GM21390 (cell line): ENCODE results near the gene SLC35F4.
A peak's percentile ranks its signal among the peaks of the same experiment; 100 is the strongest.

Experiments used
- ATAC-seq: cut with Tn5 transposase; IDR thresholded peaks from one replicate; pipeline ENCODE4 v1.9.1; 2021; ENCODE audit not compliant: unreplicated experiment

SLC35F4 gene

DNA sequence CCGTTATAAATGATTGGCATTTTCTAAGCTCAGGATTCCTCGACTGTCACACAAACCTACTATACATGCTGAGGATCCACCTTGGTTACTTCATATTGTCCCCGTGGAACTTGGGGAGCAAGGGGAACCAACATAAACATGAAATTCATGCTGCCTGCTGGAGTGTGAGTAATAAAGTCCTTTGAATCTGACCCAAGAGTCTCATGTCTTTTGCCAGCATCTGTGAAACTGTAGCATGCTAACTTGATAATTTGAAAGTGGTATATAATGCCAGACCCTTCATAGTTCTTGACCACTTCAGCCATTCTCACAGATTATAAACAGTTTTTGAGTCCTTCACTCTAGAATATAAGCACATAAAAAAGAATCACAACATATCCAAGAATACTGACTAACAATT, 17.1 kb downstream of the SLC35F4 start:
- no peak for ATAC-seq

DNA sequence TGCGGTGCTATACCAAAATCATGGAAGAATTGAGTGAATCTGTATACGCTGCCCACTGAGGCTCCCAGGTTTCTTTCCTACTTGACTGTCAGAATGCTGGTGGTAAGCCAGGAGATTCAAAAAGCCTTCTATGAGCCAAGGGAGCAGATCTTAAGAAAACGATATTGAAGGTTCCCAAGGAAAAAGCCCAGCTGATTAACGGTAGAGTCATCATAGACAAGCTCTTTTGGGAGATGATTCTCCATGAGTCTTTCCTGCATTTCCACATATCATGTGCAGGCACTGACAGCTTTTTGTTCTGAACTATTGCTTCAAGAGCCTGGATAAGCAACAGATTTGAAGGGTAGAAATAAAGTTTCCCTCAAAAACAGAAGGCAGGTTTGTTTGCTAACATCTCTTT, 17.5 kb downstream of the SLC35F4 start:
- ATAC-seq, result no peak

DNA sequence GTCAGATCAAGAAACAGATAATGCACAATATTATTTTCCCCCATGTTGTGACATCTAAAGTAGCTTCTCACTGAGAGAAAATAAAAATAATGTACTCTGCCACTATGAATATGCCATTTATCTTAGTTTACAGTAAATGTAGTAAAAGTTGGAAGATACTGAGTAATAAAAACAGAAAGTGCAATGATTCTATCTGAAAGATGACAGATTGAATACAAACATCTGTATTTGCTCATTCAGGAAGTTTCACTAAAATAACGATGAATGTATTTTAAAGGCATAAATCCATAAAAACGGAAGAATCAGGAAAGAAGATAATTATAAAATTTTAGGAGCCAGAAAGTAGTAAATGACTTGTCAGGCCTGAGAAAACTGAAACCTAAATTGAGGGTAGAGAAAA, 18.2 kb downstream of the SLC35F4 start:
- ATAC-seq, result no peak

DNA sequence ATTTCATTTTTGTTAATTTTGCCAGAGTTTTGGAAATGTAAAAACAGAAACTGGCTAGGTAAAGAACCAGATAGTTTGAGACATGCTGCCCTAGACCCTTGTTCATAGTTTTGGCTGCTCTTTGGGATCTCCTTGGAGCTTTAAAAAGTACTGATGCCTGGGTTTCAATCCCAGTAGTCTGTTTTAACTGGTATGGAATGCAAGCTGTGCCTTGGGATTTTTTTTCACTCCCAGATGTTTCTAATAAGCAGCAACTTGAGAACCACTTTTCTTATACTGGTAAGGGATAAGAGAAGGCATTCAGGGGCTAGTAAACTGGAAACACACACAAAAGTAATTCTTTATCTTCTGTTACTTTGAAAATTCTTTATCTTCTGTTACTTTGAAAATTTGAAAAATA, 18.8 kb downstream of the SLC35F4 start:
- no peak for ATAC-seq

DNA sequence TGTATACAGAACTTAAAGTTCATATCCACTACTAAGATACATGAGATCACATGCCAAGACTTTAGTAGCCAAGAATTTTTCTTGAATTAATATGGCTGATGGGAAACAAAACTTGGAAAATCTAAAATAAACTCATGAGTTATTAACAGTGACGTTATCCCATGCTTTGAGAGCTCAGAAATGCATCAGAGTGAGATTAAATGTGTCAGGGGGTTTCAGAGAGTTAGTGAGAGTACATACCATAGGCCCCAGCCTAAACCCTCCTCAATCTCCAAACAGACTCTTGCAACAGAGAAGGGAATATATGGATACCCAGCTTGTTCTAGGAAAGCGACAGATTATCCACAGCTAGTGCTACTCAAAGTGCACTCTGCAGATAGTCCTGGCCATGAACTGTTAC, 19.3 kb downstream of the SLC35F4 start:
- ATAC-seq, result no peak

DNA sequence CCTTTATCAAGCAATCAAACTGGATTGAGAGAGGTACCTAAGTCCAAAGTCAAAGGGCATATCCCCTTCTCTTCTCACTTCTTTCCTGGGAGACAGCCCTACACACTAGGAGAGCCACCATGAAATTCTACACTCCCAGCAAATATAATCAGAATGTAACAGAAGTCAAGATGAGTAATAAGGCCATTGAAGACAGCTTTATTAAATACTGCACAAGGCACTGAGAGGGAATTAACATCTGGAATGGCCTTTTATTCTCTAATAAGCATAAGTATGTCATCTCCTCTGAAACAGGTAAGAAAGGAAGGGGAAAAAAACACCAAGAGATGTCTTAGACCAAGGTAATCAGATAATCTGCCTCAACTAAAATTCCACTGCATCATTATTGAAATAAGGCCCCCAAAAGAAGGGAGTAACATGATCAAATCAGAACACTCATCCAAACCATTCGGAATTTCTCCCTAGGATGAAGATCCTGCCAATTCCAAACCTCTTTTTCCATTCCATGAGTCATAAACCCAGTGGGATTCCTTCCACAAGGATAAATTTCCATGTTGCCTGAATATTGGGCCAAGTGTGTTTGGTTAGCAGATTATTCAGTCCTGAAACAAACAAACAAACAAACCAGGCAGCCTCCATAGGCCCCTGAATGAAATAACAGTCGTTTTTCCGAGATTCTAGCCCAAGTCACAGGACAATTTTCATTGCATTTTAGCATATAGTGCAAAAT, 19.9 kb downstream of the SLC35F4 start:
- no peak for ATAC-seq

DNA sequence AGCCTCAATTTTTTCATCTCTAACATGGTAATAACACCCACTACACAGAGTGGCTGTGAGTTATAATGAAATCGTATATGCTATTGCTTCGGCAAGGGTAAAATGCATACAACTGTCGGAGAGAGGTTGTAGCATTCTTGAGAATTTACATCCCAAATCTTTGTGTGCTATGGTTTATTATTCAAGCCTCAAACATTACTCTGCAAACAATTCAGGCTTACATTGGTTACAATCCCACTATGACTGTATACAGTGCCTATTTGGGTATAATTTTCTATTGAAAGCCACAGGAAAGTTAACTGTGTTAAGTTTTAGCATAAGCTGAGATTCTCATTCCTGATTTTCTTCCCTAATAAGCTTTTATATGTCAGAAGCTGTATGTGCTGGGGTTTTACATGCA, 20.6 kb downstream of the SLC35F4 start:
- ATAC-seq, result no peak

DNA sequence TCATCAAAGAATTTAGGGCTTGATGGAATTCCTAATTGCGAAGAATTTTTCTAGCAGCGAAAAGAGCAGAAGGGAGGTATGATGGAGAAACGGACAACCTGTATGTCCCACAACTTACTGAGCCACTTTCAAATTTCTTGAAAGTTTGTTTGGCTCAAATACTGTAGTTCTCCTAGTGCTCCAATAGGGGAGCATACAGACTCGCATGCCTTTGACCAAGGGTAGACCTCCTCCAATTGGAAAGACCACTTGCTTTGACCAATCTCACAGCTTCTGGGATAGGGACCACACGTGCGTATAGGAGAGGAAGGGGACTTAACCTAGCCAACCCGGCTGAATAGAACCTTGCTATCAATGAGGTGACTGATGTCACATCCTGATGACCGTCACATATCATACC, 28.6 kb downstream of the SLC35F4 start:
- ATAC-seq, result no peak

DNA sequence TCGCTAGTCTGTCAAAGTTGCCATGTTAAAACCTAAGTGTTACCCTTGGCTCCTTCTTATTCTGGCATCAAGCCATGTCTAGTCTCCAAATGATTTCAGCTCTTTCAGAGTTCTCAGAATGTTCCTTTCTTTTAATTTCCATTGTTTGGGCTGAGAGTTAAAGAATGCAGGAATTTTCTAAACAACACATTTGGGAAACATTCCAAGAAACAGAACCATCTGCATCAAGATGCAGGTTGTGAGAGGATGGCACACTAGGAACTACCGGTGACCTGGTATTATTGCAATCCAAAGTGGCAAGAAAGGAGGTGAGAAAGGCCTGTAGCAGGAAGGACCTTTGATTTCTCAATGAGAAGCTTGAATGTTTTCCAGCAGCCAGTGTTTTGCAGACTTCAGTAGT, 30.1 kb downstream of the SLC35F4 start:
- ATAC-seq, result no peak

DNA sequence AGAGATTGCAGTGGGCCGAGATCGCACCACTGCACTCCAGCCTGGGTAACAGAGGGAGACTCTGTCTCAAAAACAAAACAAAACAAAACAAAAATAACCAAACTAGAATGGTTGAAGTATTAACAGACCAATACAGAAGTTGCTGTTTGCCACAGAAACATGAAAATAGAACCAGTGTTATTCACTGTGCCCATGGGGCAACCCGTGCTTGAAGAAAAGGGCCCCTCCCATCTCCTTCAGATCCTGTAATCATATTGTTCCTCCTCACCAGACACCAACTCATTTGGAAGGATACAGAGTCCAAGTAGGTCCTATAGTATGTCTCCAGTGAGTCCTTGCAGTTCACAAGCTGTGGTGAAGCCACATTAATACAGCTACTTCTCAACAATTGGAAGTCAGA, 30.9 kb downstream of the SLC35F4 start:
- no peak for ATAC-seq

DNA sequence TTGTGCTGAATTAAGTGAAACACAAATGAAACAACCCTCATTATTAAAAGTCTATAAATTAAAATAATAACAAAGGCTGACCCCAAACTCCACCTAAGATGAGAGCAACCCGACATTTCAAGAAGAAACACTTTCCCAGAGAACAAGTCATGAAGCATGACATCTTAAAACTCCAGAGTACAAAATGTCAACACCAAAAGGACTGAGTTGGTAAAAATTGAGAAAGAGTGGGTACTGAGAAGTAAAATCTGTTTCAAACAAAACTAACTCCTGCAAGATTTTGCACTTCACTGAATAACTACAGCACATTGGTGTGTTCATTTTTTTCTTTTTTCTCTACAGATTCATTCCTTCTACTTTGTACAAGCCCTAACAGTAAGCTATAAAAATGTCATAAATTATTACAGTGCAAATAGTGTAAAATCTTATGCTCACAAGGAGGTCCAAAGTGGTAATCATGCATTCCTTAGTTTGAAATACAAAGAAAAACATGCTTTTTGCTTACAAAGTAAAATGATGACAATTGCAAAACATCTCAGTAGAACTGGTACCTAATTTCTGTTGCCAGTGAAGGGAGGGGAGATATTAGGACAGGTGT, 31.8 kb downstream of the SLC35F4 start:
- ATAC-seq, result no peak

DNA sequence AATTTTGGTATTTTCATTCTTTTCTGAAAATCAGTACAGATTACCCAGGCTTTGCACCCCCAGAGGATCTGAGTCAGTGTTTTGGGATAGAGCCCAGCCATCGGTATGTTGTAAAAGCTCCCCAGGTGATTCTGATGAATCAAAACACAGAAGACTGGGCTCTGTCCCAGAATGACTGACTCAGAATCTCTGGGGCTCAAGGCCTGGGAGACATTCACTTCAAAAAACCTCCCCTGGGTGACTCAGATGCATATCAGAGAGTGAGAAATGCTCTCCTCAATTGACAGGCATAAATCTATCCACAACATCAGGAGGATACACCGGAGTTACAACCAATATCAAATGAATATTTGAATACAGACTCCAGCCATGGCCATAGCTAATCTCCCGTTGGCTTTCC, 32.6 kb downstream of the SLC35F4 start:
- ATAC-seq, result no peak

DNA sequence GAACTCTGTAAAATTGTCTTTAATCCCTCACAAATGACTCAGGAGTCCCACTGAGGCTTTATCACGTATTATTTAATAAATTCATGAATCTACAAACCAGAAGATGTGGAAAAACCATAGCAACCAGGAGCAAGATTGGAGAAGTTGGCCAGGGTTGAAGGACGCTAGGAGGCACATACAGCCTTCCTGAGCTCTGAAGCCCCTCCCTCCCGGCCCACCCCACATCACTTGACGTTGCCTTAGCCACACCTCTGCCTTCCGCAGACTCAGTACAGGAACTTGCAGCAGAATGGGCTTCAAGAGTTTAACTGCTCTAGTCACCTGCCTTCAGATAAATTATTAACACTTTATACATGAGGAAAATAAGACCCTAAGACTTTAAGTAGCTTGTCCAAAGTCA, 33.9 kb downstream of the SLC35F4 start:
- ATAC-seq, result no peak

DNA sequence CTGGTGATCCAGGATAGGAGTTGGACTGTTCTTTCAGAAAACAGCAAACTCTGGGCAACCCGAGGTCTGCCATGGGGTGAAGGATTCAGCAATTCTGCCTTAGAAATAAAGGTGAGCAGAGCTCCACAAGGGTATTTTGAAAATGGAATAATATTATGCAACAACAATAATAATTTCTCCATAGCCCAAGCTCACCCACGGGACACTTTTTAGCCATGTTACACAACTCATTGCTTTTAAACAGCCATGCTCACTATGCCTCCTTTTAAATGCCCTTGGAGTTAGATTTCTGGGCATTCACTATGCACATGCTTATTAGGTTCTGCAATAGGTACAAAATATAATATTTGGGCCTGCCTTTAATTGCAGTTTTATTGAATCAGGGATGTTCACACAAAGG, 37.2 kb downstream of the SLC35F4 start:
- no peak for ATAC-seq

DNA sequence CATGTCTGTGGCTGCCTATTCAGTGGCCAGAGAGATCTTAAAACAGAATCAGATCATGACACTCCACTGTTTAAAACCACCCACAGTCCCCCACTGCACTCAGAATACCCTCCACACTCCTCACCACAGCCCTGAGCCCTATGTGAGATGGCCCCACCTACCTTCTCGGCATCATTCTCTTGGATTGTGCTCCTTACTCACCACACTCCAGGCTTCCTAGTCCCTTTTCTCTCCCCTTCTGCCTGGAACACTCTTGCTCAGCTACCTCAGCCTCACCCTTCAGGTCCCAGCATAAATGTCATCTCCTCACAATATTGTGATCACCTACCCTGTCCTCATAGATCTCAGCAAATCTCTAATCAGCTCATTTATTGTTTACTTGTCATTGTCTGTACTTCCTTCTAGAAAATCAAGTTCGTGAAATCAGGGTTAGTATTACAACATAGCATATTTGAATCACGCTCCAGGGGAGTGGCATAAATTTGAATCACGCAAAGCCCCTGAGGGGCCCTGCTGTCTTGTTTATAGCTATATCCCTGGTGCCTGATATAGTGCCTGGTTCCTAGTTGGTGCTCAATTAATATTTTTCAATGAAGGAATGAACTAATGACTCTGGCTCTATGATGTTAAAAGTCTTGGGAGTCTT, 42.8 kb downstream of the SLC35F4 start:
- ATAC-seq, result no peak

DNA sequence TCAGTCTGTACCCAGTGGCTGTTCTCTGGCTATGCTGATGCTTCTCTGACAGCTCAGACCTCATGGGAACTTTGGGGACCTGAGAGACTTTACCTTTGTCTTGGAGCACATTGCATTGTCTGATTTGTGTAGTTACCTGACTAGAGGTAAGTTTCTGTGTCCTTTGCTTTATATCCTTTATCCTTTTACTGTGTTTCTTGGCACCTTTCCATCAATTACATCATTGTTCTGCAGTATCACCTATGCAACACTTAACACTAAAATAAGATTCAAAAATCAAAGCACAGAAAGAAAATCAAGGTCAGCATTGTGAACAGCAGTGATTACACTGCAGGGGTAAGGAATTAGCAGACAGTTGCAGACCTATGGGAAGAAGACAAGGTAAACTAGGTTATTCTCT, 43.8 kb downstream of the SLC35F4 start:
- no peak for ATAC-seq

DNA sequence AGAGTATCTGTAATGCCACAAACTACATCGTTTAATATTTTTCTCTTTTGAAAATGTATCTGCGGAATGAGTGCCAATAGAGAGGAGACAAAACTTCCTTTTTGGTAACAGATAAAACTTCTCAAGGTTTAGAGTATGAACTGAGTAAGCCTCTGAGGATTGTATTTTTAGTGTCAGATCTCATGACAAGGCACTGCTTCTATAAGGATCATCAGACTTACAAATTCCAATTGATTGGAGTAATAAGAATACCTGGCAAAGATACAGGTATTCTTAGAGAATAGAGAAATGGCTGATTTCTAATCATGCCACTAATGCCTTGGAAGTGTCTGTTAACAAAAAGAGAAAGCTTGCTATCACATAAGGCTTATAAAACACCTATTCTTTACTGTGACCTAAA, 45.3 kb downstream of the SLC35F4 start:
- ATAC-seq, result no peak

DNA sequence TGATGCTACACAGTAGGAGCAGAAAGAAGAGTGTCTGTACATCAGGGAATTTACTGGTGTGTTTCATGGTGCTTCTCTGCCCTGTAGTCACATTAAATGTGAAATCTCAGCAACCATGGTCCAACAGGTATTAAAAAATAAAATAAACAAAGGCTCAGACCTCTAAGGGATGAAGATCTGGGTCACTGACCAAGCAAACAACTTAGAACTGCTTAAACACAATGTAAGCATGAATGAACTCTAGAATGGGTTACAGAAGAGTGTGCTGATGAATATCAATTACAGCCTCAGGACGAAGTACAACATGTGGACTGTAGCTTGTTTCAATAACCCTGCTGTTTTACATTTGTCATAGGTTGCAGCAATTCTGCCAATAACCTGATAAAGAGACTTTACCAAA, 47.4 kb downstream of the SLC35F4 start:
- no peak for ATAC-seq

DNA sequence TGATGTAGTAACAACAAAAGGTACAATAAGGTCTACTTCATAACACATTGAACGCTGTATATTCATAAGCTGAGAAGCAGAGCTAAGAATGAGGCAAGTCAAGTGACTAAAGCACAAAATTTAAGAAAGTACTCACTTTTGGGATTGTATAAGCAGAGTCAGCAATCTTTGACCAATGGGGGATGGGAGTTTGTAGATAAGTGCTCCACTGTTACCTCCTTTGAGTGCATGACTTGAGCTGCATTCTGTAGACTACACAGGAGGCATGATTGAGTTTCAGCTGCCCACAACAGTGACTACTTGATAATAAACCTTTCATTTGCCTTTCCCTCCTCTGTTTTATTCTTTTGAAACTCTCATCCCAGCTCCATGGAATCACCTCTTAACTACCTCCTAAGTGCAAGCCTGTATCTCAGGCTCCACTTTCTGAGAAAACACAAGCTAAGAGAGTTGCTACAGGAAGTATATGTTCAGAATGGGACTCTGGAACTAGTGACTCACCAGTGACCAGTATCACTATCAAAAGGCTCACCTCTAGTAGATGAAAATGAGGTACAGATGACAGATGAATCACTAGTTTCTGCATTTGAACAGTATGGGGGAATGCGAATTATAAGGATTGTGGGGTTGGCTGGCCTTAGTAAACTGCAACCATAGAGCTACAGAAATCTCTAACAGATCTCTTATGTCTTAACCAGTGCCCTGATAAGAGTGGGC, 49.2 kb downstream of the SLC35F4 start:
- ATAC-seq, result peak; percentile 87

DNA sequence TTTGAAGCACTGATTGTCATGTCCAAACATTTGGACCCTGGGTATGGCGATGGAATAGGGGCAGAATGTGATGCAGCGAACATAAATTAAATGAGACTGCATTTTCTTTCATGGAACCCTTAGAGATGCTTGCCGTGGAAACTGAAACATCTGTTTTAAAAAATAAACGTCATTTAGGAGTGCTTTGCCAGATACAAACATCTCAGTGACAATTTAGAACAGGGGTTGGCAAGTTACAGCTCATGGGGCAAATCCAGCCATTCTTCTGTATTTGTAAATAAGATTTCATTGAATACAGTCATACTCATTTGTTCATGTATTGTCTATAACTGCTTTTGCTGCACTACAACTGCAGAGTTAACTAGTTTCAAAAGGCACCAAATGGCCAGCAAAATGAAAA, 51.2 kb downstream of the SLC35F4 start:
- no peak for ATAC-seq

DNA sequence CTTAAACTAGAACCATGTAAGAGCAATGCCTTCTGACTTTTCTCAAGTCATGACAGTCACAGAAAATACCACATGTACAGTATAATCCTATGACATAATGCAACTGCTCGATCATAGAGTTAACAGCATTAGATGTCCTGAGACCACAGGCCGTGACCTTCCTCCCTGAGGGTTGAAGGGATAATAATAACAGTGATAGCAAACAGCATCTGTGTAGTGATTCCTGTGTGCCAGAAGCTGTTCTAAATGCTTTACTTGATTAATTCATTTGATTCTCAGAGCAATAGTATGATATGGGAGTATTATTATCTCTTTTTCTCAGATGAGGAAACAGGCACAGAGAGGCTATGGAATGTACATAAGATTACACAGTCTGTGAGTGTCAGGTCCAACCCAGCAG, 53.2 kb downstream of the SLC35F4 start:
- no peak for ATAC-seq

DNA sequence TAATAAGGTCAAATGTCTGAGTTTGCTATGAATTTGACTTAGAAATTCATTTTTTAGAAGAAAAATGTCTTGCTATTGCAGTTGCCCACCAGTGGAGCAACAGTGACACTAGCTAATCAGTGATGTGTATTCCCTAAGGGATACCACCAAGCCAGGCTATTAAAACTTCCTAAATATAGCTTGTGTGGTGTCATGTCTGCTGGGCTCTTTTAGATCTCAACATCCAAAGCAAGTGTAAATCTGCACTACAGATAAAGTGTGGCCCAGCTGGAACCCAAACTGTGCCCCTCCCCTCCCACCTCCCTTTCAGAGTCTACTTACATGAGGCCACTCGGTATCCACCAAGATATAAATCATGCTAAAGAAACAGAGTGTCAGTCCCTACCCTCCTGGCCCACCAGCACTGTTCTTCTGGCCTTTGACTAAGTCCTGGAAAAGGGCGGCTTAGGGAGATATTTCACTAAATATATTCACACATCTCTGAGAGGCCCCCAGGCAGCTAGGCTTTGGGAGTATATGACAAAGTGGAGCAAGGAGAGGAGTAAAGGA, 53.8 kb downstream of the SLC35F4 start:
- no peak for ATAC-seq
